Effector memory CD4-positive, alpha-beta T cell (primary cell): ENCODE measurements around the gene OR1Q1.
"Not testable (repeated sequence)": the region's sequence is repeated elsewhere in the genome, so short reads cannot be mapped to it uniquely, and the experiment has no call there.

Experiments used
- DNase-seq, 3 donors: peaks; one replicate each; pipeline ENCODE4 v3.0.0-alpha.2; 2020
- H3K27ac ChIP-seq: 2 replicates; pipeline ENCODE4 v1.7.0; 2013; ENCODE audit warnings: mild to moderate bottlenecking, low read length, moderate library complexity; ENCODE audit not compliant: insufficient read depth, poor library complexity, severe bottlenecking
- H3K27me3 ChIP-seq: replicated peaks from 2 replicates; pipeline ENCODE4 v1.7.0; 2013; ENCODE audit warnings: mild to moderate bottlenecking, low read length; ENCODE audit not compliant: insufficient read depth, control insufficient read depth, poor library complexity, severe bottlenecking
- H3K36me3 ChIP-seq: 2 replicates; pipeline ENCODE4 v1.7.0; 2013; ENCODE audit warnings: mild to moderate bottlenecking, low read length, moderate library complexity; ENCODE audit not compliant: control insufficient read depth, insufficient read depth
- H3K4me1 ChIP-seq: 2 replicates; pipeline ENCODE4 v1.7.0; 2013; ENCODE audit warnings: low read length, mild to moderate bottlenecking; ENCODE audit not compliant: control insufficient read depth, insufficient read depth, poor library complexity, severe bottlenecking
- H3K4me3 ChIP-seq: 2 replicates; pipeline ENCODE4 v1.7.0; 2013; ENCODE audit warnings: low read length, low read depth, mild to moderate bottlenecking; ENCODE audit not compliant: insufficient read depth, poor library complexity, severe bottlenecking
- H3K9me3 ChIP-seq: 2 replicates; pipeline ENCODE4 v1.7.0; 2013; ENCODE audit warnings: mild to moderate bottlenecking, low read length, moderate library complexity; ENCODE audit not compliant: control insufficient read depth
- total RNA-seq, 3 donors: gene quantifications; one replicate each; lab custom pipeline; 2026; lab: John Stamatoyannopoulos, UW

The OR1Q1 gene
- 0 reads per million in 3 donors for total RNA-seq

DNA sequence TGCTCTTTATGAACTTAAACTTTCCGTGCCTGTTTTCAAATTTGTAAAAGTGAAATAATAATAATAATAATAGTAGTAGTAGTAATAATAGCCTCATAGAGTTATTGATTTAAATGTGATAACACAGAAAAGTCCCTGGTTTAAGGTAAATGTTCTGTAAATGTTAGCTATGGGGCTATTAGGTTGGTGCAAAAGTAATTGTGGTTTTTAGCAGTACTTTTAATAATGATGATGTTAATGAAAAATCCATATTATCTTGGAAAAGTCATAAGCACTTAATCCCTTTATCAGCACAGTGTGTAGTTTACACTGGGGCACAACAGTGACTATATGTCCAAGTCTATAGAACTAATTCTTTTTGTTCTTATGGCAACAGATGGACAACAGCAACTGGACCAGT lies at the start of gene OR1Q1:
Gene OR1Q1 (plus strand): TSS at position 377 of the 400 bp plus-strand sequence. CDS start 0 bp downstream, at position 377.
- no peaks in the 10 kb centered on the region for H3K9me3 ChIP-seq
- no peaks in the 10 kb centered on the region for H3K27me3 ChIP-seq
- H3K36me3 ChIP-seq = no peaks in the 10 kb centered on the region
- DNase-seq = no peak
- H3K4me1 ChIP-seq = no peaks in the 10 kb centered on the region
- no peak within 1 kb of the TSS for H3K4me3 ChIP-seq
- no peak within 1 kb of the TSS for H3K27ac ChIP-seq

GRCh38 chr9:122567901-122568300 lies 46.6 kb upstream of the OR1Q1 start:
- Histone ChIP-seq H3K27ac (no peak overlapping the region), H3K27me3 (no peaks in the 10 kb centered on the region), H3K4me3 (no peak overlapping the region), H3K9me3 (no peaks in the 10 kb centered on the region), H3K36me3 (no peaks in the 10 kb centered on the region), H3K4me1 (no peaks in the 10 kb centered on the region)
- no peak for DNase-seq

DNA sequence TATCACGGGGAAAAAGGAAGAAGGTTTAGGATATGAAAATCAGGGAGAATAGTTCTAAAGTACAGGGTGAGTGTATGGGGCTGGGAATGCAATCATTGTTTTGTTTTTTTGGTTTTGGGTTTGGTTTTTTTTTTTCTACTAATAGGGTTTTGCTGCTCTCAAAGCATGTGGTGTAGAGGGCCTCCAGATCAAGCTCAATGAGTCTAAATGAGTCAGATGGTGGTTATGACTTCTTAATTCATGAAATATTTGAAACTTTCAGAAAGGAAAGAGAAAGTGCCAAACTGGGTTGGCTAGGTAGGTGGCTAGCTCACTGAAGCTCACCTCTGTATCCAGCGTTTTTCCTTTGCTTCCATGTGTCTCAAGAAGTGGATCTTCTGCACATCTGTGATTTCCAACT lies 42.1 kb upstream of the OR1Q1 start:
- Histone ChIP-seq H3K4me3 (no peak overlapping the region), H3K9me3 (no peaks in the 10 kb centered on the region), H3K4me1 (no peaks in the 10 kb centered on the region), H3K27ac (no peak overlapping the region), H3K36me3 (no peaks in the 10 kb centered on the region), H3K27me3 (no peaks in the 10 kb centered on the region)
- DNase-seq = no peak

- Histone ChIP-seq H3K36me3 (no peaks in the 10 kb centered on the region), H3K9me3 (no peaks in the 10 kb centered on the region), H3K4me1 (no peaks in the 10 kb centered on the region), H3K27ac (no peak overlapping the region), H3K27me3 (no peaks in the 10 kb centered on the region), H3K4me3 (no peak overlapping the region)
- no peak for DNase-seq
Measured at GRCh38 chr9:122579874-122580273, 34.7 kb upstream of the OR1Q1 start.

DNA sequence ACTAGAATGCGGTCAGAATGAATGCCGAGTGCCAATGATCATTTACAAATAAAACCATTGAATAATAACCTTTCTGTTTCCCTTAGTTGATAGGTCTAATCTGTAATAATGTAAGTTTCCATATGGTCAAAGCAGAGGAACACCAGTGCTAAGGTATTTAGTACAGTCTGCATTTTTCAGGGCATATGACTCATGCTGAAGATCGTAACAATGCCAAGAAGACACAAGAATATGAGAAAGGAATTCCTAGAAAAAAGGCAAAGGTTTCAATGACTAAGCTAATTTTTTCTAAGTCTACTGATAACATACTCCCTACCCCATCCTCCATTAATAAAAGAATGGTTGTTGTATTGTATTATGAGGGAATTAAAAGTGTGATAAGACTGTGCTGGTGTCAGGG lies 34.2 kb upstream of the OR1Q1 start:
- Histone ChIP-seq H3K27me3 (no peaks in the 10 kb centered on the region), H3K4me3 (no peak overlapping the region), H3K9me3 (no peaks in the 10 kb centered on the region), H3K27ac (no peak overlapping the region), H3K4me1 (no peaks in the 10 kb centered on the region), H3K36me3 (no peaks in the 10 kb centered on the region)
- DNase-seq = no peak

GRCh38 chr9:122583284-122583683 lies 31.3 kb upstream of the OR1Q1 start, which contains the start of gene OR1L8:
OR1L8 (minus strand) TSS chr9:122583384; CDS start chr9:122568477, 14,907 bp downstream.
- not testable (repeated sequence) for H3K4me1 ChIP-seq, H3K27ac ChIP-seq, H3K4me3 ChIP-seq, H3K9me3 ChIP-seq, H3K27me3 ChIP-seq, DNase-seq, H3K36me3 ChIP-seq

GRCh38 chr9:122605691-122606090 lies 8.8 kb upstream of the OR1Q1 start:
- no peaks in the 10 kb centered on the region for H3K9me3 ChIP-seq
- H3K4me1 ChIP-seq = no peaks in the 10 kb centered on the region
- no peak overlapping the region for H3K27ac ChIP-seq

GRCh38 chr9:122606587-122606986 lies 8.0 kb upstream of the OR1Q1 start:
- no peak overlapping the region for H3K27ac ChIP-seq
- H3K36me3 ChIP-seq = no peaks in the 10 kb centered on the region
- no peak overlapping the region for H3K4me3 ChIP-seq
- H3K4me1 ChIP-seq = no peaks in the 10 kb centered on the region
- H3K9me3 ChIP-seq = no peaks in the 10 kb centered on the region
- no peak for DNase-seq
- H3K27me3 ChIP-seq = no peaks in the 10 kb centered on the region

More at GRCh38 chr9:122605691-122606090, 8.8 kb upstream of the OR1Q1 start:
- no peak for DNase-seq
- Histone ChIP-seq H3K36me3 (no peaks in the 10 kb centered on the region), H3K27me3 (no peaks in the 10 kb centered on the region), H3K4me3 (no peak overlapping the region)

DNA sequence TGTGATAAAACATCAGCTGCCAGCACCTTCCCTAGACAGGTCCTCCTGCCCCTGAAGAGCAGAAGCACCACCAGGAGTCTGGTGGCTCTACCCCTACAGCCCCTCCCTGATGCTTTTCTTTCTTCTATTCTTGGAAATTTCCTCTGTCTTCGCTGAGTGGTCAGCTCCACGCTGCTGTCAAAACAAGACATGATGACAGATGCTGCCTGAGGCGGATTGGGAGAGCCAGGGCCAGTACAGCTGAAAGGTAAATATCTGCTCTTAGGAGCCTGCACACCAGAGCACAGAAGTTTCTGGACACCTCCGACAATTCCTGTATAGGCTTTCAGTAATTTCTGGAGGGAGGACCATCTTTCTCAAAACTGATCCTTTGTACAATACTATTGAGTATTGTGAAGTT lies 4.7 kb upstream of the OR1Q1 start:
- H3K27ac ChIP-seq = no peak overlapping the region

GRCh38 chr9:122619996-122620395 lies 5.5 kb downstream of the OR1Q1 start:
- H3K27ac ChIP-seq = no peak overlapping the region
- H3K27me3 ChIP-seq = no peaks in the 10 kb centered on the region
- no peak for DNase-seq
- H3K4me3 ChIP-seq = no peak overlapping the region
- H3K4me1 ChIP-seq = no peaks in the 10 kb centered on the region
- H3K36me3 ChIP-seq = no peaks in the 10 kb centered on the region
- no peaks in the 10 kb centered on the region for H3K9me3 ChIP-seq

More for the DNA sequence above, 4.7 kb upstream of the OR1Q1 start:
- DNase-seq = no peak
- Histone ChIP-seq H3K36me3 (no peaks in the 10 kb centered on the region), H3K9me3 (no peaks in the 10 kb centered on the region), H3K4me3 (no peak overlapping the region), H3K4me1 (no peaks in the 10 kb centered on the region), H3K27me3 (no peaks in the 10 kb centered on the region)
